ENCODE measurements around the gene CEBPA. TPM values are rescaled to one million over a fixed set of nuclear protein-coding genes. Genes with fewer than 3 reads are reported as not detected.

Gene CEBPA
- total RNA-seq, 1 donor from 2014 or later = 8.5 TPM

- TF ChIP-seq CTCF (IDR thresholded peaks at IDR 0.05; ENCODE audit: unreplicated experiment) = no peak
- H3K36me3 Mint-ChIP-seq = peaks cover 3% of the 10 kb centered on the region
- DNase-seq (ENCODE audit: low spot score in 2 of 2, unreplicated experiment in 2 of 2) = no peak
- peaks cover 16% of the 10 kb centered on the region for H3K9me3 Mint-ChIP-seq
- no peak overlapping the region for H3K27ac Mint-ChIP-seq
- no peak overlapping the region for H3K4me3 Mint-ChIP-seq
- H3K4me1 Mint-ChIP-seq = peaks cover 9% of the 10 kb centered on the region
- H3K27me3 Mint-ChIP-seq (ENCODE audit: low read depth) = peaks cover 4% of the 10 kb centered on the region
Observed at GRCh38 chr19:33287438-33287837, 14.9 kb downstream of the CEBPA start.

GRCh38 chr19:33286899-33287298, 15.4 kb downstream of the CEBPA start:
- no peak for TF ChIP-seq CTCF (IDR thresholded peaks at IDR 0.05; ENCODE audit: unreplicated experiment)
- H3K4me1 Mint-ChIP-seq = peaks cover 12% of the 10 kb centered on the region

GRCh38 chr19:33285441-33285927, 16.9 kb downstream of the CEBPA start:
- Mint-ChIP-seq H3K4me3 (no peak overlapping the region), H3K9me3 (peaks cover 16% of the 10 kb centered on the region), H3K36me3 (peaks cover 3% of the 10 kb centered on the region), H3K27ac (no peak overlapping the region), H3K4me1 (peaks cover 5% of the 10 kb centered on the region), H3K27me3 (ENCODE audit: low read depth) (peaks cover 4% of the 10 kb centered on the region)
- no peak for TF ChIP-seq CTCF (IDR thresholded peaks at IDR 0.05; ENCODE audit: unreplicated experiment)
- DNase-seq (ENCODE audit: low spot score in 2 of 2, unreplicated experiment in 2 of 2) = no peak

More at GRCh38 chr19:33286899-33287298, 15.4 kb downstream of the CEBPA start:
- Mint-ChIP-seq H3K9me3 (peaks cover 16% of the 10 kb centered on the region), H3K27ac (no peak overlapping the region), H3K27me3 (ENCODE audit: low read depth) (peaks cover 4% of the 10 kb centered on the region), H3K4me3 (no peak overlapping the region), H3K36me3 (peaks cover 3% of the 10 kb centered on the region)
- DNase-seq (ENCODE audit: low spot score in 2 of 2, unreplicated experiment in 2 of 2) = no peak

GRCh38 chr19:33284756-33285155, 17.6 kb downstream of the CEBPA start:
- H3K27me3 Mint-ChIP-seq (ENCODE audit: low read depth) = peaks cover 4% of the 10 kb centered on the region

GRCh38 chr19:33284146-33284643, 18.1 kb downstream of the CEBPA start:
- Mint-ChIP-seq H3K27ac (no peak overlapping the region), H3K27me3 (ENCODE audit: low read depth) (peaks cover 4% of the 10 kb centered on the region), H3K4me3 (no peak overlapping the region), H3K4me1 (peaks cover 4% of the 10 kb centered on the region), H3K36me3 (peaks cover 3% of the 10 kb centered on the region), H3K9me3 (peaks cover 15% of the 10 kb centered on the region)
- no peak for DNase-seq (ENCODE audit: low spot score in 2 of 2, unreplicated experiment in 2 of 2)
- no peak for TF ChIP-seq CTCF (IDR thresholded peaks at IDR 0.05; ENCODE audit: unreplicated experiment)

More at GRCh38 chr19:33284756-33285155, 17.6 kb downstream of the CEBPA start:
- no peak overlapping the region for H3K4me3 Mint-ChIP-seq
- no peak for DNase-seq (ENCODE audit: low spot score in 2 of 2, unreplicated experiment in 2 of 2)
- peaks cover 3% of the 10 kb centered on the region for H3K36me3 Mint-ChIP-seq
- peaks cover 16% of the 10 kb centered on the region for H3K9me3 Mint-ChIP-seq
- peaks cover 4% of the 10 kb centered on the region for H3K4me1 Mint-ChIP-seq
- H3K27ac Mint-ChIP-seq = no peak overlapping the region
- no peak for TF ChIP-seq CTCF (IDR thresholded peaks at IDR 0.05; ENCODE audit: unreplicated experiment)
